ENCODE data around the gene SAMD13. TPM values are rescaled to one million over a fixed set of nuclear protein-coding genes. Genes with fewer than 3 reads are reported as not detected.
"Not testable (repeated sequence)": the region's sequence is repeated elsewhere in the genome, so short reads cannot be mapped to it uniquely, and the experiment has no call there.

Gene SAMD13
- total RNA-seq, 2 experiments from 2014 or later, result 0.38 to 0.48 TPM

DNA sequence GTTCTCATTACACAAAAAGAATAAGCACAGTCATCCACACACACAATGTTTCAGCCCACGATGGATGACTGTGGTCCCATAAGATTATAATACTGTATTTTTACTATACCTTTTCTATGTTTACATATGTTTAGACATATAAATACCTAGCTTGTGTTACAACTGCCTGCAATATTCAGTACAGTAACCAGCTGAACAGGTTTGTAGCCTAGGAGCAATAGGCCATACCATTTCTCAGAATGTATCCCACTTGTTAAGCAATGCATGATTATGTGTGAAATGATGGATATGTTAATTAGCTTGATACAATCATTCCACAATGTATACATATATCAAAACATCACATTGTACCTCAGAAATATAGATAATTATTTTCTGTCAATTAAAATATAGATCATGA lies 33.2 kb upstream of the SAMD13 start:
- H3K4me3 Mint-ChIP-seq, result no peak overlapping the region
- POLR2A ChIA-PET, result no interaction called here

DNA sequence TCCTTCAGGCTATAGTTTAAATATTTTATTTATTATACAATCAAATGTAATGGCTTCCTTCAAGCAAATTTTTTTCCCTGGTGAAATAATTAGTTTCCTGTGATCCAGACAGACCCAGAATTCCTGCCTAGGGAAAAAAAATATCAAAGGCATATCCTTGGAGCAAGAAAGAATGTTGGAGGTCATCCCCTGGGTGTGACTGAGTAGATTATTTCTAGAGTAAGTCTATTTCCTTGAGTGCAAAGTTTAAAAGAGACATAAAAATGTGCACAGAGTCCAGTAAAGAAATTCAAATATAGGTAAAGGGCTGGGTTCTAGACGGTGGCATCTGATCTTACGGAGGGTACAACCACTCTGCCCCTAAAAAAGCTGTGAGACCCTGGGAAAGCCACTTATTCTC lies 32.2 kb upstream of the SAMD13 start:
- no peak for DNase-seq
- intact Hi-C loops (cut with micrococcal nuclease), result no loop called here
- POLR2A ChIA-PET, result no interaction called here

More for the DNA sequence above, 33.2 kb upstream of the SAMD13 start:
- no peak for DNase-seq
- Mint-ChIP-seq H3K27ac (no peak overlapping the region), H3K4me1 (ENCODE audit: low read depth) (peaks cover 5% of the 10 kb centered on the region), H3K9me3 (no peaks in the 10 kb centered on the region), H3K36me3 (no peaks in the 10 kb centered on the region), H3K27me3 (no peaks in the 10 kb centered on the region)
- intact Hi-C loops (cut with micrococcal nuclease), result no loop called here
- CTCF ChIA-PET, result no interaction called here

DNA sequence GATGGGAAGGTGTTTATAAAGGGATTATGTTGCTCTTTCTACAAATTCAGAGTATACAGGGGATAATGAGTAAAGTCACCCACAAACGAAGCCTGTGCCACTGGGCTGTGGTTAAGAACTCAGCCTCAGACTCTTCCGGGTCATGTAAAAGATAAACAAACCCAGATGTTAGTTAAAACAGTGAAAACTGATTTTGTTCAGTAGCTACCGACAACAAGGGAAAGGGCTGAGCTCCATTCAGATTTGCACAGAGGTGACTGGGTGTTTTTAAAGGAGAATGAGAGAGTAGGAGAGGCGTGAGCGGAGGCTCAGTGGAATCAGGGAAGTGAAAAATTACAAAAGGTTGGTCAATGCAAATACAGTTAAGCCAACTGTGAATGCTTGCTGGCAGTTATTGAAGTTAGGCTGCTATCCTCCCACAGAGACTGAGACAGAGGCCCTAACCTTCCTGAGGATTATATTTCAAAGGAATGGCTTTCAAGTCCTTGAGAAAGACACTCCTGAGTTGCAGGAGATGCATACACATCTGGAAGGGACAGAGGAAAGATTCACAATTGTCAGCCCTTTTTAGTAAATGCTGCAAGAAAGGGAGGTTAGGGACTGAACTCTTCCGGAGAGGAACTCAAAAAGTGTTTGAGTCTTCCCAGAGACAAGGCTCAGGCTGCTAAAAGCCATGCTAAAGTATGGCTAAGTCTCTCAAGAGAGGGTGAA lies 29.9 kb upstream of the SAMD13 start:
- Mint-ChIP-seq H3K27ac (no peak overlapping the region), H3K36me3 (no peaks in the 10 kb centered on the region), H3K4me1 (ENCODE audit: low read depth) (peaks cover 5% of the 10 kb centered on the region), H3K4me3 (no peak overlapping the region), H3K9me3 (no peaks in the 10 kb centered on the region), H3K27me3 (no peaks in the 10 kb centered on the region)
- intact Hi-C loops (cut with micrococcal nuclease), result no loop called here
- CTCF ChIA-PET, result interaction anchor here (0.6 kb wide), 1 partner anchor 469 kb away, joined by 3 read pairs; no protein-coding TSS in a partner anchor
- no peak for DNase-seq
- POLR2A ChIA-PET, result no interaction called here

More for the DNA sequence above, 32.2 kb upstream of the SAMD13 start:
- Mint-ChIP-seq H3K36me3 (no peaks in the 10 kb centered on the region), H3K4me3 (no peak overlapping the region), H3K27me3 (no peaks in the 10 kb centered on the region), H3K4me1 (ENCODE audit: low read depth) (peaks cover 5% of the 10 kb centered on the region), H3K27ac (no peak overlapping the region), H3K9me3 (no peaks in the 10 kb centered on the region)
- CTCF ChIA-PET, result no interaction called here

DNA sequence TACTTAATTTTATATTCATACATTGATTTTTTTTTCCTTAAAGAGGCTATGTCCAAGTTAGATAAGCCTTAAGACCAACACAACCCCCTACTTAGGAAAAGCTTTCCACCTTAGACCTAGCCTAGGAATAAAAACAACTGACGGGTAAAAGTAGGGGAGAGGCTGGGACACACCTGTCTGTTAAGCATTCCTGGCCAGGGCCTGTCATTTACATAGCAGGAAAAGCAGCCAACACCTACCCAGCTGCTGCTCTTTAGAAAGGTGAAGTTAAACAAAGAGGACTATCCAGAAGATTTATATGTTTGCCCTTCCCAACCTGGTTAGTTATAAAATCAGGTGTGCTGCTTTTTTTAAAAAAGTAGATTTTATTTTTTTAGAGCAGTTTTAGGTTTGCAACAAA lies 29.1 kb upstream of the SAMD13 start:
- Mint-ChIP-seq H3K9me3 (no peaks in the 10 kb centered on the region), H3K36me3 (no peaks in the 10 kb centered on the region), H3K27me3 (no peaks in the 10 kb centered on the region), H3K4me1 (ENCODE audit: low read depth) (peaks cover 5% of the 10 kb centered on the region), H3K27ac (no peak overlapping the region), H3K4me3 (no peak overlapping the region)
- no peak for DNase-seq
- ChIA-PET CTCF (interaction anchor here (0.6 kb wide), 1 partner anchor 469 kb away, joined by 3 read pairs; no protein-coding TSS in a partner anchor), POLR2A (no interaction called here)
- intact Hi-C loops (cut with micrococcal nuclease), result no loop called here

DNA sequence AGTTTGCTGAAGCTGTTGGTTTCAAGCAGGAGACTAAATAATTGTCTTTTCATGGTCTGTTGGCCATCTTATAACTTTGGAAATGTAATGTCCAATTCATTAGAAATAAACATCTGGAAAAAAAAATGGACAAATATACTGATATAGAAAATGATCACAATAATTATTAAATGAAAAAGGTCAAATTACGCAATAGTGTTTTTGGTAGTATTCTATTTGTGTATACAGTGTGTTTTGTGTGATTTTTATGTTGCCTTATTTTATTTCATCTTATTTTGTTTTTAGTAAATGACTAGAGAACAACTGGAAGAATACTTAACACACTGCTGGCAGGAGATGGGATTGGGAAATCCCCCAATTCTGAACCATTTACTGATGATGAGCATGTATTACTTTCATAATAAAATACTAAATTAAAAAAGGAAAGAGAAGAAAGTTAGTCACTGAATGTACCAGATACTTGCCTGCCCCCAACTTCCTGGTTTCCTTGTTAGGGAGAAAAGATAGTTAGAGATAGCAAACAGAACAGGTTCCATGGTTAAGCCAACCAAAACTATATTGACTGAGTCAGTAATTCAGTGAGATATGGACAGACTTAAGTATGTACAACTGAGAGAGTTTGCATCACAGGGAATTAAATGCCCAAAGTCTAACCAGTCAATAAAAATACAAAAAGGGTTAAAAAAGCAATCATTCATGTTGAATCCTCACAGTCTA lies 24.0 kb upstream of the SAMD13 start:
- ChIA-PET CTCF (no interaction called here), POLR2A (no interaction called here)
- Mint-ChIP-seq H3K36me3 (no peaks in the 10 kb centered on the region), H3K27ac (no peak overlapping the region), H3K9me3 (no peaks in the 10 kb centered on the region), H3K4me3 (no peak overlapping the region), H3K27me3 (peaks cover 2% of the 10 kb centered on the region), H3K4me1 (ENCODE audit: low read depth) (no peaks in the 10 kb centered on the region)
- DNase-seq, result no peak
- intact Hi-C loops (cut with micrococcal nuclease), result no loop called here

DNA sequence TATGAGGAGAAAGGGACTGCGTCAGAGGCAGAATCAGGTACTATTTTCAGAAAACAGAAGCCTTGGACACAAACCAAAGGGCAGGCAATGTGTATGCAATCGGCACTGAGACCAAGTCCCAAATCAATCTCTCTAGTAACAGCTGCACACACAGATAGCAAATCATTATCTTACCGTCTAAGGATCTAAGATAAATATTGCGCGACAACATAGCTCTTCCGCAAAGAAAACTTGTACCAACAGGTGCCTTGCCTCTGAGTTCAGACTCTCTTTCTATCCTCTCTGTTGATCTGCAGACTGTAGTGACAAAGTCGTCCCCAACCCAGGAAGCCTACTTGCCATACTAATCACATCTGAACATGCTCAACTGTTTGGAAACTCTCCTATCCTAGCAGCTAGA lies 22.6 kb upstream of the SAMD13 start:
- Mint-ChIP-seq H3K27me3 (peaks cover 5% of the 10 kb centered on the region), H3K4me3 (no peak overlapping the region), H3K27ac (no peak overlapping the region), H3K4me1 (ENCODE audit: low read depth) (no peaks in the 10 kb centered on the region), H3K36me3 (no peaks in the 10 kb centered on the region), H3K9me3 (no peaks in the 10 kb centered on the region)
- POLR2A ChIA-PET, result no interaction called here
- no peak for DNase-seq
- CTCF ChIA-PET, result no interaction called here
- intact Hi-C loops (cut with micrococcal nuclease), result no loop called here

DNA sequence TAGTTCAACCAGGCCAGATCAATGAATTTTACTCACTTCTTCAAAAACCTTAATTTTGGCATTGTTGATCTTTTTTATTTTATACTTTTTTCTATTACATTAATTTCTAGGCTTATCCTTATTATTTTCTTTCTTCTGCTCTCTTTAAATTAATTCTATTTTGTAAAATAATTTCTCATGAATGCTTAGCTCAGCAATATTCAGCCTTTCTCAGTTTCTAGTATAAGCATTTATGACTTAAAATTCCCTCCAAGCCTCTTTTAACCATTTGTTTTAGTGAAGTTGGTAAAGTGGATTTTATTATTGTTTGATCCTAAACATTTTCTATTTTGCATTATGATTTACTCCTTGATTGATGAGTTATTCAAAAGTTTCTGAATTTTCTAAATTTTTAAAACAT lies 20.6 kb upstream of the SAMD13 start:
- H3K4me3 Mint-ChIP-seq, result no peak overlapping the region

DNA sequence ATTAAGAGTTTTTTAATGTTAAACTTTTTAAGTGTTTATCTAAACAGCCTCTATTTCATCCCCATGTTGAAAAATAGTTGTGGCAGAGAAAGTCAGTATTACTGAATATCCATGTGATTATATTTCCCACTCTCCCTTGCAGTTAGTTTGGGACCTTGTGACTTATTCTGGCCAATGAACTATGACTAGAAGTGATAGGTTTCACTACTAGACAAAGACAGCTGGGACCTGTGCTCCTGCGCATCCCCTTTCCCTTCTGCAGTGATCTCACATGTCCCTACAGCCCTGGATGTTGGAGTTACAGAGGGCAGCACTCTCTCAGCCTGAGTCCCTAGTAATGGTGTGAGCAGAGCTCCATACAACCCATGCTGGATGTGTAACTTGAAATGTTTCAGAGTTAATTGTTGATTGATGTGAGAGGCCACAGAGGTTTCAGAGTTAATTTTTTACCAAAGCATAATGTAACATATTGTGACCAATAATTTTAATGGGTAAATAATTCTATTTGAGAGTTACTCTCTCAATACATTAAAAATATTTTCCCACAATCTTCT lies 18.7 kb upstream of the SAMD13 start:
- Mint-ChIP-seq H3K4me3 (no peak overlapping the region), H3K27me3 (peaks cover 14% of the 10 kb centered on the region), H3K27ac (no peak overlapping the region), H3K9me3 (peaks cover 15% of the 10 kb centered on the region), H3K4me1 (ENCODE audit: low read depth) (no peaks in the 10 kb centered on the region), H3K36me3 (peaks cover 12% of the 10 kb centered on the region)
- ChIA-PET POLR2A (no interaction called here), CTCF (no interaction called here)
- no peak for DNase-seq
- intact Hi-C loops (cut with micrococcal nuclease), result no loop called here

More for the DNA sequence above, 20.6 kb upstream of the SAMD13 start:
- peaks cover 2% of the 10 kb centered on the region for H3K36me3 Mint-ChIP-seq
- H3K27ac Mint-ChIP-seq, result no peak overlapping the region
- H3K27me3 Mint-ChIP-seq, result peaks cover 11% of the 10 kb centered on the region
- no peak for DNase-seq
- CTCF ChIA-PET, result no interaction called here
- no peaks in the 10 kb centered on the region for H3K4me1 Mint-ChIP-seq (ENCODE audit: low read depth)
- no peaks in the 10 kb centered on the region for H3K9me3 Mint-ChIP-seq
- intact Hi-C loops (cut with micrococcal nuclease), result no loop called here
- POLR2A ChIA-PET, result no interaction called here

DNA sequence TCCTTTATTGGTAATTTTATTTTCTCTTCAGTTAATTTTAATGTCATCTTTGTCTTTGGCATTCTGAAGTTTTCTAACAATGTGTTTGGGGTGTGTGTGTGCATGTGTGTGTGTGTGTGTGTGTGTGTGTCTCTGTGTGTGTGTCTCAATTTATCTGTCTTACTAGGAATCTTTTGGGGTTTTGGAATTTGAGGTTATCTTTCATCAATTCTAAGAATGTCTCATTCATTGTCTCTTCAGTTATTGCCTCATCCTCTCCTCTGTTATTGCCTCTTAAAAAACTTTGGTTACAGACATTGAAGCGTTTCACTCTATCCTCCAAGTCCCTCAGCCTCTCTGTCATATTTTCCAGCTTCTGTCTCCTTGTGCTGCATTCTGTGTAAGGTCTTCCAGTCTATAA lies 18.1 kb upstream of the SAMD13 start:
- intact Hi-C loops (cut with micrococcal nuclease), result no loop called here
- peaks cover 17% of the 10 kb centered on the region for H3K9me3 Mint-ChIP-seq
- H3K4me1 Mint-ChIP-seq (ENCODE audit: low read depth), result no peaks in the 10 kb centered on the region

DNA sequence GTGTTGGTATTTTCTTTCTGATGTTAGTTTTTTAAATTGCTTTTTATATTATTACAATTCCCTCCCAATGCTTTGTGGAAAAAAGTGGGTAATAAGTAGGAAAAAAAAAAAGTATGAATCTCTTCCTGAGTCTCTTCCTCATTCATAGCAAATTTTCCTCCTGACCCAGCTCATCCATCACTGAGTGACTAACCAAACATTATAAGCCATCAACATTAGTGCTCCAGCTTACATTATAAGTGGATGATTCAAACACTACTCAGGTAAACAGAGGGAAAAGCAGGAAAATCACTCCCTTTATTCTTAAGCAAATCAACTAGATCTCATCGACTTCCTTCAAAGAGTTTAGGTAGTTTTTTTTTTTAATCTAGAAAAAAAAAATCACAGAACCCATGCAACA lies 15.4 kb upstream of the SAMD13 start:
- Mint-ChIP-seq H3K4me3 (no peak overlapping the region), H3K27me3 (peaks cover 12% of the 10 kb centered on the region), H3K27ac (no peak overlapping the region), H3K9me3 (peaks cover 28% of the 10 kb centered on the region), H3K36me3 (peaks cover 12% of the 10 kb centered on the region), H3K4me1 (ENCODE audit: low read depth) (no peaks in the 10 kb centered on the region)
- intact Hi-C loops (cut with micrococcal nuclease), result no loop called here
- DNase-seq, result no peak
- CTCF ChIA-PET, result no interaction called here
- POLR2A ChIA-PET, result no interaction called here

More for the DNA sequence above, 18.1 kb upstream of the SAMD13 start:
- POLR2A ChIA-PET, result no interaction called here
- H3K4me3 Mint-ChIP-seq, result no peak overlapping the region
- CTCF ChIA-PET, result no interaction called here
- H3K27ac Mint-ChIP-seq, result no peak overlapping the region
- H3K36me3 Mint-ChIP-seq, result peaks cover 12% of the 10 kb centered on the region
- no peak for DNase-seq
- peaks cover 12% of the 10 kb centered on the region for H3K27me3 Mint-ChIP-seq

DNA sequence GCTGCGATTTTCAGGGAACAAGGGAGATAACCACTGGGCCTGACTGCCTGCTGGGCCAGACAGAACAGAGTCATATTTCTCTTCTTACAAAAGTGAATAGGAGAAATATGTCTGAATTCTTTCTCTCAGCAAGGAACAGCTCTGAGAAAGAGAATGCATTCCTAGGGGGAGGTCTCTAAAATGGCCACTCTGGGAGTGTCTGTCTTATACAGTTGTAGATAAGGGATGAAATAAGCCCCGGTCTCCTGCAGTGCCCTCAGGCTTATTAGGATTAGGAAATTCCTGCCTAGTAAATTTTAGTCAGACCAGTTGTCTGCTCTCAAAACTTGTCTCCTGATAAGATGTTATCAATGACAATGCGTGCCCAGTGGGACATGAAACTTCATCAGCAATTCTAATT lies 14.1 kb upstream of the SAMD13 start:
- CTCF ChIA-PET; DNase-seq; H3K4me3 Mint-ChIP-seq; intact Hi-C loops (cut with micrococcal nuclease); H3K4me1 Mint-ChIP-seq (ENCODE audit: low read depth); H3K27ac Mint-ChIP-seq; POLR2A ChIA-PET: not testable (repeated sequence)
- Mint-ChIP-seq H3K36me3 (peaks cover 14% of the 10 kb centered on the region), H3K27me3 (peaks cover 16% of the 10 kb centered on the region), H3K9me3 (peaks cover 28% of the 10 kb centered on the region)

DNA sequence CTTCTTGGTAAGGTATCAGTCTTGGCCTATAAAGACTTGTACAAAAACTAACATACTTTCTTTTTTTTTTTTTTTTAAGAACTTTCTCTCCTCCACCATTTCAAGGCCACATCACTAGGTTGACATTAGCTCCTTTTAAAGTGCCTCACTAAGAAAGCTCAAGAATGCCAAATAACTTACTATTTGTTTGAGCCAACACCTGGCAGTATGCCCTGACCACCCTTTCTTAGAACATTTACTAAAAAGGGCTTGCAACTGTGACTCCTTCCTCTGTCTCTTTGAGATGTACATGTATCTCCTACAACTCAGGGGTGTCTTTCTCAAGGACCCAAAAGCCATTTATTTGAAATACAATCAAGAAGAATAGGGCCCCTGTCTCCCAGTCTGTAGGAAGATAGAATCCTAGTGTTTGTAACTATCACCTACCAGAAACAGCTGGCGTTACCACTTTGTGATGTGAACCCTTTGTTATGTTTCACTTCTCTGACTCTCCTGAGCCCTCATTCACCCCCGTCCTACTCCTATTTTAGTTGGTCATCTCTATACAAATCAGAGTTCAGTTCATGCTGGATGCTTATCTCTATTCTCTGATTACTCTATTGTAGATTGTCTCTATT lies 12.2 kb upstream of the SAMD13 start:
- Mint-ChIP-seq H3K27me3 (peaks cover 11% of the 10 kb centered on the region), H3K36me3 (peaks cover 14% of the 10 kb centered on the region), H3K27ac (no peak overlapping the region), H3K9me3 (peaks cover 28% of the 10 kb centered on the region), H3K4me1 (ENCODE audit: low read depth) (no peaks in the 10 kb centered on the region), H3K4me3 (no peak overlapping the region)
- intact Hi-C loops (cut with micrococcal nuclease), result no loop called here
- no peak for DNase-seq
- CTCF ChIA-PET, result interaction anchor here (0.6 kb wide), 1 partner anchor 312 kb away, joined by 3 read pairs; no protein-coding TSS in a partner anchor
- POLR2A ChIA-PET, result interaction anchor here (0.6 kb wide), 1 partner anchor 460 kb away, joined by 3 read pairs; no protein-coding TSS in a partner anchor

Measured in activated CD4-positive, alpha-beta memory T cell treated with anti-CD3 and anti-CD28 coated beads for 36 hours (primary cell).